ENCODE results near the gene SLC7A10. TPM values are rescaled to one million over a fixed set of nuclear protein-coding genes. Genes with fewer than 3 reads are reported as not detected.
"Not testable (repeated sequence)": the region's sequence is repeated elsewhere in the genome, so short reads cannot be mapped to it uniquely, and the experiment has no call there.

Gene SLC7A10
- total RNA-seq, 1 donor from 2014 or later = not detected

GRCh38 chr19:33239223-33239975, 13.7 kb upstream of the SLC7A10 start:
- no peak for ATAC-seq

DNA sequence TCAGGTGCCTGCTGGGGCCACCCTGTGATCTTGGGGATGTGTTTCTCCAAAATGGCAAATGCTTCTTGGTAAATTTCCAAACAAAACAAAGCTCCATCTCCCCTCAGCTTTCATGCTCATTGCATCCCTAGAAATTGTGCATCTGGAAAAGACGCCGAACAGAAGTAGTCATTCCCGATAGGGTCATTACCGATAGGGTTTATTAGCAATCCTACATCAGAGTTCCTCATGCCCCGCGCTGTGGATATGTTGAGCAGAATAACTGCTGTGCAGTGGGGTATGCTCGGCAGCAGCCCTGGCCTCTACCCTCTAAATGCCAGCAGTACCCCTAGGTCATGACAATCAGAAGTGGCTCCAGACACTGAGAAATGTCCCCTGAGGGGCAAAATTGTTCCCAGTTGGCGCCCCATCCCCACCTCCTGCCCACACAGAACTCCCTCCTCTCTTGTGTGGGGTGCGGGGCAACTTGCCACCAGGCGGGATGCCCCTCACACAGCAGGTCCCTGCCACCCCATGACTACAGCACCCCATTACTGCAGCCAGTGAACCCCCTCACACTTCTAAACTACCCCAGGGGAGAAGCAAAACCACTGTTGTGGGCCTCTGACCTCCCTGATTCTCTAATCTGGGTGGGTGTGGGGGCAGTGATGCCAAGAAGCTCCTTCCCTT, 13.0 kb upstream of the SLC7A10 start:
- ATAC-seq (no peak), DNase-seq (ENCODE audit: low spot score) (no peak)

More at GRCh38 chr19:33239223-33239975, 13.7 kb upstream of the SLC7A10 start:
- DNase-seq (ENCODE audit: low spot score) = no peak

GRCh38 chr19:33236696-33237390, 11.2 kb upstream of the SLC7A10 start:
- no peak for ATAC-seq
- no peak for DNase-seq (ENCODE audit: low spot score)

DNA sequence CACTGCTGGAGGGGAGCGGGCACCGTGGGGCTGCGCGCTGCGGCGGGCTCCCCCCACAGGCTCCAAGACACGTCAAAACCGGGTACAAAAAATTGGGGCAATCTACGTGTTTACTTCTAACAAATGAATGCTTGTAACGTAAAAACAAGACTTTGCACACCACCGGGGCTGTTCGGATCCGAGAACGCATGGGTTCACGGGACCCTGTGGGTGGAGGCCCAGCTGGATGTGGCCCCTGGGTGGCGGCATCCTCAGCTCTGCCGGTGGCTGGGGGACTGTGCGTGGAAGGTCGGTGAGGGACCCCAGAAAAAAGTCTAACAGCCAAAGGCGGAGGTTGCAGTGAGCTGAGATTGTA, 10.3 kb upstream of the SLC7A10 start:
- no peak for DNase-seq (ENCODE audit: low spot score)
- ATAC-seq = no peak

DNA sequence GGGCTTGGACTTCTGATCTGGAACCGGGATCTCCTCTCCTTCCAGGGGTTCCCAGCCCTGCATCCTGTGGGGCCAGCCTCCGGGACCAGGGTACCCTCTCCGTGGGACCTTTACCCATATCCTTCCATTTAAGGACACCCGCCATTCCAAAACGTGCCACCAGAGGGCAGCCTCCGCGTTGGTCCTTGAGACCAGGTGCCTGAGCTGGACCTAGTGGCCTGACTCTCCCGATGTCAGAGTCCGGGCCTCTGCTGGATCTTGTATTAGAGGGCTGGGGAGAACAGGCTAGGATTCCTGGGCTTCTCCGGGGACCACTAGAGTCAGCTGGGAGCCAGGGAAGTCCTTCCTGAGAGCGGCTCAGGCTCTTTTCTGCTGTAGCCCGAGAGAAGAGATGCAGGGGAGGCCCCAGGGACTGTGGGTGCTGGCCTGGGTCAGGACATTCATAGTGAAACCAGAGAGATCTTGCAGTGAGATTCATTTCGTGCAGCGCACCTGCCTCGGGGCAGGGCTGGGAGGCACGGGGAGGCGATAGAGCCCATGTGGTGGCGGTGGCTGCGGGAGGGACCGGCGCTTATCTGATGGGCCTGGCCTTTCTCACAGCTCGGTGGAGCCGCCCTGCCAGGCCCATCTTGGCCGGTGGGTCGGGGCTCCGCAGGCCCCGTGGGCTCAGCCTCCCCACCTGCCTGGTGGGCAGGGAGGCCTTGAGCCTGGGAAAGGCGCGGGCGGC, 9.8 kb upstream of the SLC7A10 start:
- DNase-seq (ENCODE audit: low spot score) (peak; percentile 89), ATAC-seq (peak; percentile 95)

DNA sequence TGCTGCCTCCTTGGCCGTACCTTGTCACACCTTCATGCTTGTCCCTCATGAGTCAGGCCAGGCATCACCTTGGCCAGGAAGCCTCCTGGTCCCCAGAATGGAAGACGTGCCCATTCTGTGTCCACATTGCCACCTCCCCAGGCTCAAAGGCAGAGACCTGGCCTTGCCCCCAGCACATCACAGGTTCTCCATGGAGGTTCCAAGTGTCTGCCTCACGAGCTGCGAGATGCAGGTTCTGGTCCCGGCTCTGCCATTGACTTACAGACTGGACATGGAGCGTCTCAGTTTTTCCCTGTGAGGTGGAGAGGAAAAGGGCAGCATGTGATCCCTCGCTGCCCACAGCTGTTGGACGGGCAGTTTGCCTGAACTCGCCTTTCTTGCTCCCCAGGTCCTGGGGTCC, 9.1 kb upstream of the SLC7A10 start:
- ATAC-seq = no peak
- DNase-seq (ENCODE audit: low spot score) = no peak

- DNase-seq (ENCODE audit: low spot score) = no peak
- ATAC-seq = no peak
Observed at GRCh38 chr19:33234092-33234491, 8.4 kb upstream of the SLC7A10 start.

GRCh38 chr19:33233056-33233873, 7.6 kb upstream of the SLC7A10 start:
- no peak for DNase-seq (ENCODE audit: low spot score)
- no peak for ATAC-seq

GRCh38 chr19:33232656-33233055, 7.0 kb upstream of the SLC7A10 start:
- no peak for ATAC-seq
- DNase-seq (ENCODE audit: low spot score) = no peak

DNA sequence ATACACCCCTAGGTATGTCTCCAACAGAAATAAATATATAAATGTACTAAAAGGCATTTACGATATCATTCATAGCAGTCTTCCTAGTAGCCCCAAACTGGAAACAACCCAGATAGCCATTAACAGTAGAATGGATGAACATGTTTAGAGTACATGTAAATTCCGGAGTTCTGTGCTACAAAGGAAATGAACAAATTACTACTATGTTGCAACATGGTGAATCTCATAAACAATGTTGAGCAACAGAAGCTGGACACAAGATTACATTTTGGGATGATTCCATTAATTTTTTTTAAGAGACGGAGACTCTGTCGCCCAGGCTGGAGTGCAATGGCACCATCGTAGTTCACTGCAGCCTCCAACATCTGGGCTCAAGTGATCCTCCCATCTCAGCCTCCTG, 5.9 kb upstream of the SLC7A10 start:
- ATAC-seq (no peak), DNase-seq (ENCODE audit: low spot score) (no peak)

GRCh38 chr19:33229962-33230361, 4.3 kb upstream of the SLC7A10 start:
- no peak for DNase-seq (ENCODE audit: low spot score)
- no peak for ATAC-seq

DNA sequence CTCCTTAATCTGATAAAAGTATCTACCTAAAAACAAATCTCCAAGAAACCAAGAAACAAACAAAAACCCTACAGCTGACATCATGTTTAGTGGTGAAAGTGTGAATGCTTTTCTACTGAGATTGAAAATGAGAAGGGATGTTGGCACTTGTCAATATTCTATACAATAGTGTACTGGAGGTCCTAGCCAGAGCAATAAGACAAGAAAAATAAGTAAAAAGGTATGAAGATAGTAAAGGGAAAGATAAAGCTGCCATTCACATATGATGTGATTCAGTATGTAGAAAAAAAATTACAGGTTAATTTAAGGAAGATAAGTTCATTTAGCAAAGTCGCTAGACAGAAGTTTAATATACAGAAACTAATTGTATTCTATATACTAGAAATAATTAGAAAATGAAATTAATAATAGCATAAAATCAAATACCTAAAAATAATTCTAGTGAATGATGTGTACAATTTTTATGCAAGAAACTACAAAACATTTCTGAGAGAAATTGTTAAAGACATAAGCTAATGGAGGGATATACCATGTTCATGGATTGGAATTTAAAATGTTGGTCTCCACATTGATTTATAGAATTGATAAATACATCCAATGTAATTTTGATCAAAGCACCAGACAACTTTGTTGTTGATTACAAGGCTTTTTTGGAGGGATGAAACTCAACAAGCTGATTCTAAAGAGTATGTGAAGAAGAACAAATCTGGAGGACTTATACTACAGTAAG, 2.4 kb upstream of the SLC7A10 start:
- ATAC-seq (no peak), DNase-seq (ENCODE audit: low spot score) (no peak)

GRCh38 chr19:33227242-33227650, 1.6 kb upstream of the SLC7A10 start:
- ATAC-seq = no peak
- no peak for DNase-seq (ENCODE audit: low spot score)

DNA sequence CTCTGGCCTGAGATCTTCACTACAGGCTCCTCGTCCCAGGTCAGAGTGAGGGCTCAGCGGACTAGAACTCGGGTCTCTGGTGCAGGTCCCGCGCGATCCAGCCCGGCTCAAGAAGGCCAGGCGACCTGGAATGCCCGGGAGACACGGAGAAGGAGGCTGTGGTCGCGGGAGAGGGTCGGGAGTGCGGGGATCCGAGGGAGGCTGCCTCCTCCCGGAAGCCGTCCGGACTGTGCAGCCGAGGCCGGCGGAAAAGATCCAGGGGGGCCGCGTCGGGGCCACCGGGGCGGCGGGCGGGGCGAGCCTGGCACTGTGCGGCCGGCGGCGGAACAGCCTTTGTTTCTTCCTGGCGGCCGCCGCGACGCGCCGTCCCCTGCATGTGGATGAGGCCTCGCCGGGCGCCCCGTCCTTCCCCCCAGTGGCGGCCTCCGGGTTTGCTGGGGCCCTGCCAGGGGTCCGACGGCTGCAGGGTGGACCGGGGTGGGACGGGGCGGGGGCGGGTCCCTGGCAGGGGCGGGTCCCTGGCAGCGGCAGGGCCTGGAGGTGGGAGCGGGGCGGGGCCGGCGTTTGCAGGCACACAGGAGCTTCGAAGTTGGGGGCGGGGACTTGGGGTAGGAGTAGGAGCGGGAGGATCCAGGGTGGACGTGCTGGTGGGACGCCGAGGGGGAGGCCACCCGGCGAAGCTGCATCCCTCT, 1.0 kb upstream of the SLC7A10 start:
- DNase-seq (ENCODE audit: low spot score) = no peak
- peak; percentile 47 for ATAC-seq

DNA sequence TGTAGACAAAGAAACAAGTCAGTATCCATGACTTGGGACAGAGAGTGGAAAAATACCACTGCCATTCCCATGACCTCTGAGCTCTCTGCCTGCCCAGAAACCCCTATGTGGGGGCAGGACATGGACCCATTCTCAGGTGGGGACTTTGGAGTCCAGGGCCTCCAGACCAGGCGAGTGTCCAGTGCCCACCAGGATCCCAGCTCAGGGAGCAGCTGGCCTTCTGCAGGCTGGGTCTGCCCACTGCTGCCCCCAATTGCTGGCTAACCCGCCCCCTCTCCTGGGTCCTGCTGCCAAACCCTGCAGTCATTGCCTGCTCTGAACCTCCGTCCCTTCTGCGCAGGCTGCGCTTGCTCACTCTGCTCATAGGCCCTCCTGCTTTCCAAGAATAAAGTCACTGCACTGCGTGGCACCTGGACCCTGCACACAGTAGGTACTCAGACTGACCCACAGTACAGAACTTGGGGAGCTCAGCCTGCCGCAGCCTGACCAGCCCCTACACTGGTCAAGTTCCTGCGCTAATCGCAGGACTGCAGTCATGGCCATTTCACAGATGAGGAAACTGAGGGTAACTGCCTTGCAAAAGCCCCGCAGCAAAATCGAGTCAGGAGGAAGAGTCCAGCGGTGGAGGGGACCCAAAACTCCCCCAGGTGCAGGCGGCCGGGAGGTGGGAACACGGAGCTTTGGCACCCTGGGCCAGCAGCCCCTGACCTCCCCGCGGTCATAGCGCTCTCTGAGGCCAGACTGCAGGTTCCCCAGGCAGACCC, 774 bp downstream of the SLC7A10 start:
- DNase-seq (ENCODE audit: low spot score) (no peak), ATAC-seq (no peak)

DNA sequence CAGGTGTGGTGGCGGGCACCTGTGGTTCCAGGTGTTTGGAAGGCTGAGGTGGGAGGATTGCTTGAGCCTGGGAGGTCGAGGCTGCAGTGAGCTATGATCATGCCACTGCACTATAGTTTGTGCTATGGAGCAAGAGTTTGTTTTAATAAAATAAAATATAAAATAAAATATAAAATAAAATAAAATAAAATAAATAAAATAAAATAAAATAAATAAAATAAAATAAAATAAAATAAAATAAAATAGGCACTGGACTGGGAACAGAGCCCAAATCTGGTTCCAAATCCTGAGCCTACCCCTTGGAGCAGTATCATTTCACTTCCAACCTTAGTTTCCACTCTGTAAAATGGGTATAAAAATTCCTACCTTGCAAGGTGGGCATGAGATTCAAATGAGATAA, 3.4 kb downstream of the SLC7A10 start:
- not testable (repeated sequence) for ATAC-seq; DNase-seq (ENCODE audit: low spot score)

- DNase-seq (ENCODE audit: low spot score) (no peak), ATAC-seq (no peak)
Observed at GRCh38 chr19:33221638-33222037, 4.0 kb downstream of the SLC7A10 start.

GRCh38 chr19:33220735-33221134, 4.9 kb downstream of the SLC7A10 start:
- ATAC-seq (no peak), DNase-seq (ENCODE audit: low spot score) (no peak)

Data from left lobe of liver (tissue), 2 donors.